HG02981 (cell line): Measurements from ENCODE around the gene TSC2.

Experiments used
- ATAC-seq: cut with Tn5 transposase; IDR thresholded peaks from one replicate; pipeline ENCODE4 v1.9.1; 2021; ENCODE audit warnings: mild to moderate bottlenecking, moderate library complexity; ENCODE audit not compliant: unreplicated experiment

Gene TSC2

DNA sequence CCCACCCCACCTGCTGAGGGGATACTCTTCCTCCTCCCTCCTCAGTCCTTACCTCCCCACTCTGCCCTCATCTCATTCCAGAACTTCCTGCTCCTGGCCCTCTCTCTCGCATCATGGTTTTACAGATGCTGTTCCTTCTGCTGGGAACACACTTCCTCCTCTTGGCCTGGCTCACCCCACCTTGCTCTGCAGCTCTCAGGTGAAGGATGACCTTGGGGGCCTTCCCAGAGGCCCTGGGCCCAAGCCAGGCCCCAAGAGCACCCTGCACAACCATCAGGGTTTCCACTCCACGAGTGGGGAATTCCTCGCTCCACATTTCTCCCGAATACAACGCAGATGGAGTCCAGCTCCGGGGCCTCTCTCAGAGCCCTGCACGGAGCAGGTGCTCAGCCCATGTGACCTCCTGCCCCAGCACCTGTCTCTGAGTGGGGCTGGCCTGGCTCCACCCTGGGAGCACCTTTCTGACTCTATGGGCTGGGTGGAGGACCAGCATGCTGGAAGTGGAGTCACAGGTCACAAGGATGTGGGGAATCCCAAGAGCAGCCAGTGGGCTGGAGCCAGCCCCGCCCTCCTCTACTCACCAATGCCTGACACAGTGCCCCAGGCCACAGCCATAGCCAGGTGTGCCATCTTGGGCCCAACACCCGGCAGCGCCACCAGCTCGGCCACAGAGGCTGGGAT is 4.7 kb upstream of the TSC2 start:
- ATAC-seq = no peak

- ATAC-seq = no peak
Observed at GRCh38 chr16:2043667-2044451, 3.9 kb upstream of the TSC2 start.

- no peak for ATAC-seq
Observed at GRCh38 chr16:2044541-2044940, 3.2 kb upstream of the TSC2 start.

GRCh38 chr16:2045965-2046892 is 1.6 kb upstream of the TSC2 start:
- no peak for ATAC-seq

DNA sequence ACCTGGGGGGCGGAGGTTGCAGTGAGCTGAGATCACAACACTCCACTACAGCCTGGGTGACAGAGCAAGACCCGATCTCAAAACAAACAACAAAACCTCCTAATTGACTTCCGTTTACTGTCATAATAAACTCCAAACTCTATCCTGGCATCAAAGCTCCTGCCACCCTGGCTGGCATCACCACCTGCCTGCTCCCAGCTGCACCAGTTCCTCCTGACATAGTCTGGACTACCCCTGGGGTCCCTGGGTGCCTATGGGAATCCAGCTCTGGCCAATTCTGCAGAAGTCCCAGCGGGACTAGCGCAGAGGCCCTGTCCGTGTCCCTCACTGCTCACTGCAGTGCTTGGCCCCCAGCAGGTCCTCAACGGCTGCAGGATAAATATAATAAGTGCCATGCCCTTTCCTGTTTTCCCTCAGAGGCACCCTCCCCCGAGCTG is 874 bp upstream of the TSC2 start:
- no peak for ATAC-seq

DNA sequence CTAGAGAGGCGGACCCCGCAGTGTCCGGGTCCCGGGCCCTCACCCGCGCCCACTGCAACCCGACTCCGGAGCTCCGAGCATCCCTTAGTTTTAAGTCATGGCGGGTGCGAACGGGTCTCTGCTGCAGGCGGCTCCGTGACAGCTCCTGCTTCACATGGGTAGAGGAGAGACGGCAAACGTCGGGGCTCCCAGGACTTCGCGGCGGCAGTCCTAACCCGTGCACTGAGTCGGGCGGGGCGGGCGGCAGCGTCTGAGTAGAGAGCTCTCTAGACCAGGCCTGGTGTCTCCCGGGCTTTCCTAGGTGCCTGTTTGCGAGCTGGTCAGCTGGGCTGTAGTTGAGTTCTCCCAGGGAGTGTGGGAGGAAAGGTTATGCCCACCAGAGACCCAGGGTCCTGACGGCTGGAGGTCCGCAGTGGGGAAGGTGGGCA is 345 bp downstream of the TSC2 start:
- ATAC-seq = no peak

GRCh38 chr16:2053211-2053610 is 5.4 kb downstream of the TSC2 start:
- no peak for ATAC-seq

GRCh38 chr16:2053897-2054296 is 6.1 kb downstream of the TSC2 start:
- no peak for ATAC-seq

- no peak for ATAC-seq
Observed at GRCh38 chr16:2054543-2055245, 6.9 kb downstream of the TSC2 start.

DNA sequence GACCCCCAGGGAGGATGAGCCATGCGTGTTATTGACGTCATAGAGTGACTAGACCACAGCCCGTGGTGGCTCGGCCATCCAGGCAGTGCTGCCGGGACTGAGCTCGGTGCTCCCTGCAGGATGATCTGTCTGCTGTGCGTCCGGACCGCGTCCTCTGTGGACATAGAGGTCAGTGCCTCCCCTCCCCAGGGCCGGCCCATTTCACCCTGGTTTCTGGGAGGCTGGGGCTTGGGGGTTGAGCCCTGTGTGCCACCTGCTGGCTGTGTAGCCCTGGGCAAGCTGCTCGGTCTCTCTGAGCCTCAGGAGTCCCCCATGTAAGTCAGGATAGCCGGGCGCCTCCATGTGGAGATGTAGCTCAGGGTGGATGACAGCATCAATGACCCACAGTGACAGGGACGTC is 8.3 kb downstream of the TSC2 start:
- no peak for ATAC-seq

GRCh38 chr16:2056681-2057407 is 9.1 kb downstream of the TSC2 start:
- ATAC-seq = no peak

DNA sequence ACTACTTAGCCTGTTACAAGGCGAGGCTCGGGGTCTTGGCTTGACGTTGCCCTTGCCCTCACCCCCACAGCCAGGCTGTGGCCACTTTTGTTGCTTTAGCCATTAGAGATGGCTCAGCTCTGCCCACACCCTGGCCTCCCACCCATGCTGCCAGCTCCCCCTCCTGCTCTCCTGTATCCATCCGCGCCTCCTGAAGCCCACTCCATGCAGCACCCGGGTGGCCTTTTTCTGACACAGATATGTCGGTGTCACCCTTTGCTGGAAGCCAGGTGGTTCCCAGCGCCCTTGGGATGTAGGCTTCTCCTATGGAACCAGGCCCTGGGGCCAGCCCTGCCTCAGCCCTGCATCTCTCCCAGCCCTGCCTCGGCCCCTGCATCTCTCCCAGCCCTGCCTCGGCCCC is 9.7 kb downstream of the TSC2 start:
- no peak for ATAC-seq

DNA sequence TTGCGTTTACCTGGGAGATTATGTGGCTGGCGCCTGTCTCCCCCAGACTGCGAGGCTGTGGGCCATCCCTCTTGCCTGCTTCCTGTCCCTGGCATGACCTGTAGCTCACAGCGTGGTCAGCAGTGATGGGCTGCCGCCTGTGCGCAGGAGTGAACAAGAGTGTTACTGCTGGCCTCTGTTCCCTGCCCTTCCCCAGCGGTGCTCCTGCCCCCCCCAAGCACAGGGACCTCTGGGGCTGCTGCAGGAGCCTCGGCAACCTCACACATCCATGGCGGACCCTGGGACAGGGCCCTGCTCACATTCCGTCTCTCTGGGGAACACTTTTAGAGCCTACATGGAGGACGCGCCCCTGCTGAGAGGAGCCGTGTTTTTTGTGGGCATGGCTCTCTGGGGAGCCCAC is 10.6 kb downstream of the TSC2 start:
- no peak for ATAC-seq

GRCh38 chr16:2058872-2059271 is 11.1 kb downstream of the TSC2 start:
- no peak for ATAC-seq

DNA sequence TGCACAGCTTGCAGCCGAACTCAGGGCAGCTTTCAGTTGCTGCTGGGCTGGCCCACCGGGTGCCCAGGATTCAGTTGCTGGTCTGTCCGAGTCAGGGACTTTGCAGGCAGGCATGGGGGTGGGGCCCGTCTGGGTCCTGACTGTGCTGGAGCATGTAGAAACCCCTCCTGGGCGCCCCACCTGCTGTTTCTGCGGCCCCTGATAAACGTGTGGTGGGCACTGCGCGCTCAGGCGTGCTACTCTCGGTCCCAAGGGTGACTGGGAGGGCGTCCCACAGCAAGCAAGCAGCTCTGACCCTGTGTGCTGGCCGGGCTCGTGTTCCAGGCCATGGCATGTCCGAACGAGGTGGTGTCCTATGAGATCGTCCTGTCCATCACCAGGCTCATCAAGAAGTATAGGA is 12.6 kb downstream of the TSC2 start:
- ATAC-seq = no peak

DNA sequence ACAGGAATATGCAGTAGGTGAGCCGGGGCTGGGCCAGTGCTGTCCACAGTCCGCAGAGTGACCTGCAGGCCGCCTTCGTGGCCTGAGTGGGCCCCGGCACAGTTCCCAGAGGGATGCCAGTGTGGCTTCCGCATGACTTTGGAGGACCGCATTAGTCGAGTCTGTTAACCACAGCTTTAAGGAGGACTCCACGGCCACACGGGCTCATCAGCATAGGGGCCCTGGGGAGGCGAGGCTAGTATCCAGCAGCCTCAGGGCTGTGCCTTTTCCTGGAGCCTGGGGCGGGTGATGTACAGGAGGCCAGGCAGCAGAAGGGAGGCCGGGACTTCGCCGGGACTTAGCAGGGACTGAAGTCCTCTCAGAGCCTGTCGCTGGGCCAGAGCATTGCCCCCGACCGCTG is 13.2 kb downstream of the TSC2 start:
- ATAC-seq = no peak

- ATAC-seq = no peak
Observed at GRCh38 chr16:2061526-2061925, 13.7 kb downstream of the TSC2 start.

GRCh38 chr16:2062801-2063200 is 15.0 kb downstream of the TSC2 start:
- ATAC-seq = no peak

DNA sequence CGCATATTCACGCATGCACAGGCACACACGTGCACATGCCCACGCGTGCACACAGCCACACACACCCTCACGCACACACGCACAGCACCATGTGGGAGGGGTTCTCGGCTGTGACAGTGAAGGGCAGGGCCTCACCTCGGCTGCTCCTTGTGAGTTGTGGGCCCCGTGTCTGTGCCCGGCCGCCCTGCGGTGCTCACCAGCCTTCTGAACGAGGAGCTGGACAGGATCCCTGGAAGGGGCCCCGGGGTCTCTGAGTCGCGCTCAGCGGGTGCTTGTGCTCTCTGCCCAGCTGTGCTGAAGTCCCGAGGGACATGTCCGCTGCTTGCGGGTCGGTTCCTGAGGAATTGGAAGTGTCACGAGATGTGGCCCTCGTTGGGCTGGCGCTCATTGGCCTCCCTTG is 16.1 kb downstream of the TSC2 start:
- ATAC-seq = no peak

DNA sequence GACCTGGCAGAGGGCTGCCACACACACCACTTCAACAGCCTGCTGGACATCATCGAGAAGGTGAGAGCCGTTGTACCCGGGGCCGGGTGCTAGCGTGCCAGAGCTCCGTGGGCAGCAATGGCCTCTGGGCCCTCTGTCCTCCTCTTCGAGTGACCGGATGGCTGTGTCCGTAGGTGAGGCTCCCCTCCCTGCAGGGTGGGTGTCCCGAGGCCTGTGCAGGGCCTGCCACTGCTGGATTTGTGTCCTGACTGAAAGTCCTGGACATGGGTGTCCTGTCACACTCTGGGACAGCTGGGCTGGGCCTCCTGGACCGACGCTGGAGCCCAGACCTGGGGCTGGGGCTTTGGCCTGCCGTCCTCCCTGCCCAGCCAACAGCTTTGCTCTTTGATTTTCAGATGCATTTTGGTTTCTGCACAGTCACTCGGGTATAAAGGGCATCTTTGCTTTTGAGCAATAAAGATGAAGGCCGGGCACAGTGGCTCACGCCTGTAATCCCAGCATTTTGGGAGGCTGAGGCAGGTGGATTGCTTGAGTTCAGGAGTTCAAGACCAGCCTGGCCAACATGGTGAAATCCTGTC is 16.7 kb downstream of the TSC2 start:
- no peak for ATAC-seq
